SK-N-SH (cell line): ENCODE data around the gene ADGRG3. TPM values are rescaled to one million over a fixed set of nuclear protein-coding genes. Genes with fewer than 3 reads are reported as not detected.

Experiments
- CTCF ChIA-PET: fragments of 300-600, 350-600 bp; formaldehyde crosslinking; extraction: SDS; loops from one replicate; lab custom pipeline; 2021; lab: Yijun Ruan, JAX
- POLR2A ChIA-PET: fragments of 350-600 bp; sonication (Branson Sonifier 250); formaldehyde crosslinking; extraction: SDS; loops from one replicate; lab custom pipeline; 2020; ENCODE audit warnings: antibody characterized with exemption, inconsistent platforms; lab: Yijun Ruan, JAX
- DNase-seq: peaks from one replicate; pipeline ENCODE4 v3.0.0; 2012
- H2AFZ ChIP-seq: fragments of 200-600 bp; sonication (generic); 2 replicates; pipeline ENCODE4 v1.8.1; 2016; ENCODE audit warnings: antibody characterized with exemption, mild to moderate bottlenecking, low read depth
- H3F3A ChIP-seq: fragments of 200-600 bp; sonication (generic); replicated peaks from 2 replicates; pipeline ENCODE3; 2016; ENCODE audit warnings: antibody characterized with exemption, mild to moderate bottlenecking; ENCODE audit not compliant: insufficient read depth
- H3K27ac ChIP-seq, 2 experiments: fragments of 200-500 bp in 1 of 2; fragments of 200-600 bp in 1 of 2; sonication (Bioruptor generic) in 1 of 2; sonication (generic), shearing (Covaris generic) in 1 of 2; 2 replicates each; pipeline versions ENCODE4 v1.5.1 to v1.6.1; 2014 to 2016; ENCODE audit warnings: low read depth in 2 of 2, inconsistent platforms in 1 of 2, low read length in 1 of 2, mild to moderate bottlenecking in 1 of 2, mixed read lengths in 1 of 2
- H3K27me3 ChIP-seq: fragments of 200-600 bp; sonication (generic), shearing (Covaris generic); 2 replicates; pipeline ENCODE4 v1.6.1; 2016; ENCODE audit warnings: mixed run types; ENCODE audit not compliant: insufficient read depth
- H3K36me3 ChIP-seq, 2 experiments: fragments of 200-500 bp in 1 of 2; fragments of 200-600 bp in 1 of 2; sonication (Bioruptor generic) in 1 of 2; sonication (generic) in 1 of 2; replicated peaks in 1 of 2; 2 replicates each; pipeline versions ENCODE3 to v1.5.1; 2014 to 2016; ENCODE audit warnings: low read length in 1 of 2, mild to moderate bottlenecking in 1 of 2; ENCODE audit not compliant: insufficient read depth in 2 of 2, control insufficient read depth in 1 of 2
- H3K4me1 ChIP-seq, 2 experiments: fragments of 200-500 bp in 1 of 2; fragments of 200-600 bp in 1 of 2; sonication (Bioruptor generic) in 1 of 2; sonication (generic), shearing (Covaris generic) in 1 of 2; 2 replicates each; pipeline versions ENCODE4 v1.5.1 to v1.6.1; 2014 to 2016; ENCODE audit warnings: low read depth in 1 of 2, low read length in 1 of 2, mixed run types in 1 of 2; ENCODE audit not compliant: insufficient read depth in 2 of 2, control insufficient read depth in 1 of 2
- H3K4me2 ChIP-seq: fragments of 200-600 bp; sonication (generic), shearing (Covaris generic); 2 replicates; pipeline ENCODE4 v1.6.1; 2017; ENCODE audit warnings: mixed run types
- H3K4me3 ChIP-seq, 2 experiments: fragments of 200-500 bp in 1 of 2; fragments of 200-600 bp in 1 of 2; sonication (Bioruptor generic) in 1 of 2; sonication (generic), shearing (Covaris generic) in 1 of 2; 2 replicates each; pipeline versions ENCODE4 v1.5.1 to v1.8.1; 2014 to 2016; ENCODE audit warnings: low read depth in 2 of 2, inconsistent platforms in 1 of 2, low read length in 1 of 2, mild to moderate bottlenecking in 1 of 2, mixed read lengths in 1 of 2, moderate library complexity in 1 of 2
- H3K79me2 ChIP-seq: fragments of 200-600 bp; sonication (generic); 2 replicates; pipeline ENCODE4 v1.8.1; 2017; ENCODE audit warnings: mild to moderate bottlenecking; ENCODE audit not compliant: insufficient read depth
- H3K9ac ChIP-seq: fragments of 200-600 bp; sonication (generic); 2 replicates; pipeline ENCODE4 v1.6.1; 2017; ENCODE audit warnings: mixed run types
- H3K9me2 ChIP-seq: fragments of 200-600 bp; sonication (generic); 2 replicates; pipeline ENCODE4 v1.6.1; 2017; ENCODE audit warnings: mixed run types
- H3K9me3 ChIP-seq: fragments of 200-600 bp; sonication (generic); 2 replicates; pipeline ENCODE4 v1.6.1; 2017; ENCODE audit warnings: mixed run types, mild to moderate bottlenecking, moderate library complexity
- H4K20me1 ChIP-seq: fragments of 200-600 bp; sonication (generic); 2 replicates; pipeline ENCODE4 v1.6.1; 2017; ENCODE audit warnings: mild to moderate bottlenecking, mixed run types; ENCODE audit not compliant: insufficient read depth
- CHD2 ChIP-seq: fragments of 150-350 bp; IDR thresholded peaks from 2 replicates; pipeline ENCODE4 v1.6.1; 2018; ENCODE audit warnings: low read length; ENCODE audit not compliant: partially characterized antibody
- CTCF ChIP-seq: fragments of 200-600 bp; sonication (generic); IDR thresholded peaks from 2 replicates; pipeline ENCODE4 v1.6.1; 2017; ENCODE audit warnings: antibody characterized with exemption, mild to moderate bottlenecking, moderate library complexity
- JUND ChIP-seq: IDR thresholded peaks from 2 replicates; pipeline ENCODE4 v1.4.0; 2012
- MXI1 ChIP-seq: IDR thresholded peaks from 2 replicates; pipeline ENCODE4 v1.6.1; 2012; ENCODE audit warnings: mild to moderate bottlenecking, low read depth, low read length, improper control_type of control experiment
- NFIC ChIP-seq: IDR thresholded peaks from 2 replicates; pipeline ENCODE4 v1.4.0; 2012; ENCODE audit warnings: borderline replicate concordance
- RXRA ChIP-seq: IDR thresholded peaks from 2 replicates; pipeline ENCODE4 v1.4.0; 2012; ENCODE audit warnings: low read depth, mild to moderate bottlenecking, borderline replicate concordance
- SIN3A ChIP-seq: IDR thresholded peaks from 2 replicates; pipeline ENCODE4 v1.6.1; 2012; ENCODE audit warnings: low read depth, mild to moderate bottlenecking, low read length, moderate library complexity, borderline replicate concordance
- WGBS: methylation state at CpG from one replicate; pipeline ENCODE4 v1.1.6; 2017; ENCODE audit warnings: low lambda C conversion rate; 5-methylcytosine and 5-hydroxymethylcytosine counted together
- polyA plus RNA-seq, 3 experiments: library from polyadenylated mRNA; depleted of rRNA; stranded (reverse); fragments of >200 nt; gene quantifications; 2 replicates each; pipeline ENCODE4 v1.2.3, GENCODE V29; 2012

ADGRG3 gene
- polyA plus RNA-seq, 1 of the 3 experiments (the other 2 are of a cell fraction): not detected

- TF ChIP-seq MXI1: no peak
- no peak for TF ChIP-seq CTCF
Observed at GRCh38 chr16:57663917-57664661, 4.0 kb upstream of the ADGRG3 start (continued).

GRCh38 chr16:57664662-57665025 lies 3.5 kb upstream of the ADGRG3 start:
- no peak for DNase-seq

GRCh38 chr16:57665541-57665940 lies 2.6 kb upstream of the ADGRG3 start:
- H3K4me3 ChIP-seq: no peak overlapping the region
- CTCF ChIA-PET: interaction anchor here (1.0 to 1.8 kb wide), 4 partner anchors 12 to 74 kb away, joined by 3 to 6 read pairs (median 5); no protein-coding TSS in a partner anchor
- no peak for DNase-seq

More at GRCh38 chr16:57664662-57665025, 3.5 kb upstream of the ADGRG3 start:
- WGBS: 92% methylated on average over 6 of the region's 6 CpGs
- H2AFZ ChIP-seq: no peak overlapping the region
- no peak overlapping the region for H3K4me2 ChIP-seq
- H3K27me3 ChIP-seq: no peaks in the 10 kb centered on the region
- H3F3A ChIP-seq: no peaks in the 10 kb centered on the region
- no peaks in the 10 kb centered on the region for H3K9me2 ChIP-seq
- CTCF ChIA-PET: interaction anchor here (0.9 to 2.8 kb wide), 8 partner anchors 10 to 183 kb away, joined by 3 to 17 read pairs (median 5); no protein-coding TSS in a partner anchor
- no peaks in the 10 kb centered on the region for H4K20me1 ChIP-seq
- TF ChIP-seq JUND (no peak), RXRA (no peak), NFIC (no peak), CHD2 (no peak)
- no peak overlapping the region for H3K4me3 ChIP-seq
- H3K9ac ChIP-seq: no peak overlapping the region
- POLR2A ChIA-PET: no interaction called here
- peaks cover 0 to 11% of the 10 kb centered on the region in 2 experiments; a peak in 1 of 4 replicates for H3K4me1 ChIP-seq
- H3K27ac ChIP-seq: no peak overlapping the region
- H3K9me3 ChIP-seq: no peaks in the 10 kb centered on the region
- H3K36me3 ChIP-seq: no peaks in the 10 kb centered on the region
- no peaks in the 10 kb centered on the region for H3K79me2 ChIP-seq

More at GRCh38 chr16:57665541-57665940, 2.6 kb upstream of the ADGRG3 start:
- Histone ChIP-seq H3K9ac (no peak overlapping the region), H2AFZ (no peak overlapping the region), H3K36me3 (no peaks in the 10 kb centered on the region), H3K4me1 (peaks cover 0 to 11% of the 10 kb centered on the region in 2 experiments; a peak in 1 of 4 replicates), H3K27ac (no peak overlapping the region), H4K20me1 (no peaks in the 10 kb centered on the region), H3K9me3 (no peaks in the 10 kb centered on the region), H3K4me2 (no peak overlapping the region), H3K9me2 (no peaks in the 10 kb centered on the region), H3F3A (no peaks in the 10 kb centered on the region), H3K79me2 (no peaks in the 10 kb centered on the region), H3K27me3 (no peaks in the 10 kb centered on the region)
- 89% methylated on average over 3 of the region's 4 CpGs for WGBS
- TF ChIP-seq SIN3A: no peak
- no peak for TF ChIP-seq RXRA
- POLR2A ChIA-PET: no interaction called here
